ENCODE data around the gene TM2D3.

The TM2D3 gene

GRCh38 chr15:101652098-101652785 is at the start of gene TM2D3:
TSS of gene TM2D3 (minus strand) at chr15:101652381. CDS start at chr15:101652361, 20 bp downstream.
- DNase-seq (ENCODE audit: low read depth in 2 of 2) = peak; percentile 87 to 88

- DNase-seq (ENCODE audit: low read depth in 2 of 2) = no peak
These were observed 46.1 kb upstream of the TM2D3 start for GRCh38 chr15:101698314-101698713.

- DNase-seq (ENCODE audit: low read depth in 2 of 2) = no peak
These were observed 45.3 kb upstream of the TM2D3 start for GRCh38 chr15:101697488-101697887.

GRCh38 chr15:101696829-101697228 is 44.6 kb upstream of the TM2D3 start:
- no peak for DNase-seq (ENCODE audit: low read depth in 2 of 2)

- DNase-seq (ENCODE audit: low read depth in 2 of 2) = no peak
These were observed 42.1 kb upstream of the TM2D3 start for GRCh38 chr15:101694261-101694660.

- no peak for DNase-seq (ENCODE audit: low read depth in 2 of 2)
These were observed 40.8 kb upstream of the TM2D3 start for GRCh38 chr15:101692801-101693598.

- no peak for DNase-seq (ENCODE audit: low read depth in 2 of 2)
These were observed 37.7 kb upstream of the TM2D3 start for GRCh38 chr15:101689901-101690300.

- no peak for DNase-seq (ENCODE audit: low read depth in 2 of 2)
These were observed 34.5 kb upstream of the TM2D3 start for GRCh38 chr15:101686718-101687117.

GRCh38 chr15:101684877-101685276 is 32.7 kb upstream of the TM2D3 start:
- DNase-seq (ENCODE audit: low read depth in 2 of 2) = no peak

GRCh38 chr15:101684384-101684783 is 32.2 kb upstream of the TM2D3 start:
- no peak for DNase-seq (ENCODE audit: low read depth in 2 of 2)

- DNase-seq (ENCODE audit: low read depth in 2 of 2) = no peak
These were observed 27.6 kb upstream of the TM2D3 start for GRCh38 chr15:101679806-101680205.

GRCh38 chr15:101676921-101677329 is 24.7 kb upstream of the TM2D3 start:
- DNase-seq (ENCODE audit: low read depth in 2 of 2) = no peak

GRCh38 chr15:101675796-101676582 is 23.8 kb upstream of the TM2D3 start:
- no peak for DNase-seq (ENCODE audit: low read depth in 2 of 2)

GRCh38 chr15:101675015-101675414 is 22.8 kb upstream of the TM2D3 start:
- DNase-seq (ENCODE audit: low read depth in 2 of 2) = no peak

GRCh38 chr15:101672298-101672697 is 20.1 kb upstream of the TM2D3 start:
- no peak for DNase-seq (ENCODE audit: low read depth in 2 of 2)

GRCh38 chr15:101669744-101670143 is 17.6 kb upstream of the TM2D3 start:
- no peak for DNase-seq (ENCODE audit: low read depth in 2 of 2)

- DNase-seq (ENCODE audit: low read depth in 2 of 2) = no peak
These were observed 15.7 kb upstream of the TM2D3 start for GRCh38 chr15:101667881-101668280.

- no peak for DNase-seq (ENCODE audit: low read depth in 2 of 2)
These were observed 12.2 kb upstream of the TM2D3 start for GRCh38 chr15:101664303-101664913.

- DNase-seq (ENCODE audit: low read depth in 2 of 2) = no peak
These were observed 10.0 kb upstream of the TM2D3 start for GRCh38 chr15:101662203-101662602.

GRCh38 chr15:101660005-101660404 is 7.8 kb upstream of the TM2D3 start:
- DNase-seq (ENCODE audit: low read depth in 2 of 2) = no peak

GRCh38 chr15:101657968-101658784 is 6.0 kb upstream of the TM2D3 start:
- DNase-seq (ENCODE audit: low read depth in 2 of 2) = no peak

All from activated CD8-positive, alpha-beta memory T cell treated with anti-CD3 and anti-CD28 coated beads for 4 hours (primary cell).